K562 (cell line): ENCODE results near the gene COASY. TPM values are rescaled to one million over a fixed set of nuclear protein-coding genes. Genes with fewer than 3 reads are reported as not detected.

Experiments used
- ATAC-seq: fragments of 200-7000 bp; cut with Tn5 transposase; 3 replicates; pipeline ENCODE4 v1.9.1; 2020; ENCODE audit warnings: moderate library complexity
- BruUV-seq: library from RNA; stranded (reverse); fragments of 400-500 nt; replicated peaks from 2 replicates; lab custom pipeline; 2021; lab: Mats Ljungman, UMichigan
- CTCF ChIA-PET: fragments of 300-600 bp; formaldehyde crosslinking; extraction: SDS; loops from one replicate; lab custom pipeline; 2021; ENCODE audit warnings: low intra/inter-chr PET ratio; lab: Yijun Ruan, JAX
- POLR2A ChIA-PET: fragments of 300-600, 350-650 bp; sonication (Branson Sonifier 250); formaldehyde crosslinking; extraction: SDS; loops from one replicate; lab custom pipeline; 2021; ENCODE audit warnings: antibody characterized with exemption, inconsistent platforms; lab: Yijun Ruan, JAX
- DNase-seq, 4 experiments: peaks; one replicate each; pipeline versions ENCODE4 v3.0.0 to v3.0.0-alpha.2; 2011 to 2018; ENCODE audit warnings: low spot score in 3 of 4, mixed read lengths in 3 of 4; ENCODE audit errors: extremely low read depth in 1 of 4
- FAIRE-seq: peaks from 2 replicates; lab custom pipeline; 2011; peaks lifted over from hg19 to GRCh38; lab: Jason Lieb, UNC
- H2AFZ ChIP-seq: 2 replicates; pipeline ENCODE4 v1.6.0; 2011; ENCODE audit warnings: low read depth, low read length, control low read depth, inconsistent platforms
- H3K27ac ChIP-seq: fragments of 200-600 bp; 3 replicates; pipeline ENCODE4 v1.8.0; 2011; ENCODE audit warnings: low read depth, mild to moderate bottlenecking, control low read depth, inconsistent platforms, low read length, moderate library complexity, mixed read lengths; ENCODE audit errors: extremely low read depth
- H3K27me3 ChIP-seq, 2 experiments: fragments of 300-600 bp in 1 of 2; 2 replicates in 1 of 2; 3 replicates in 1 of 2; pipeline versions ENCODE4 v1.6.0 to v1.8.0; 2011; ENCODE audit warnings: inconsistent platforms in 2 of 2, low read length in 2 of 2, mild to moderate bottlenecking in 1 of 2, mixed read lengths in 1 of 2, moderate library complexity in 1 of 2; ENCODE audit not compliant: control insufficient read depth in 2 of 2, insufficient read depth in 2 of 2
- H3K36me3 ChIP-seq: fragments of 300-600 bp; 3 replicates; pipeline ENCODE4 v1.8.0; 2011; ENCODE audit warnings: mild to moderate bottlenecking, low read length, inconsistent platforms; ENCODE audit not compliant: control insufficient read depth, insufficient read depth
- H3K4me1 ChIP-seq, 2 experiments: fragments of 200-600 bp in 1 of 2; replicated peaks in 1 of 2; 2 replicates in 1 of 2; 3 replicates in 1 of 2; pipeline versions ENCODE4 v1.5.1 to v1.8.0; 2011; ENCODE audit warnings: inconsistent platforms in 2 of 2, low read length in 2 of 2, mild to moderate bottlenecking in 1 of 2, mixed read lengths in 1 of 2, moderate library complexity in 1 of 2; ENCODE audit not compliant: control insufficient read depth in 2 of 2, insufficient read depth in 2 of 2
- H3K4me2 ChIP-seq: 2 replicates; pipeline ENCODE4 v1.6.1; 2011; ENCODE audit warnings: low read length, control low read depth, inconsistent platforms, mixed read lengths; ENCODE audit not compliant: insufficient read depth
- H3K4me3 ChIP-seq: fragments of 200-600 bp; sonication (generic), shearing (Covaris generic); 2 replicates; pipeline ENCODE4 v1.5.1; 2016; ENCODE audit warnings: control low read depth, inconsistent platforms
- H3K79me2 ChIP-seq: fragments of 200-600 bp; 3 replicates; pipeline ENCODE4 v1.8.0; 2011; ENCODE audit warnings: low read length, inconsistent platforms; ENCODE audit not compliant: control insufficient read depth, insufficient read depth
- H3K9ac ChIP-seq, 2 experiments: 2 replicates each; pipeline versions ENCODE4 v1.6.0 to v1.6.1; 2011; ENCODE audit warnings: low read depth in 2 of 2, low read length in 2 of 2, control low read depth in 1 of 2, inconsistent platforms in 1 of 2, mild to moderate bottlenecking in 1 of 2, mixed read lengths in 1 of 2; ENCODE audit not compliant: insufficient read depth in 1 of 2
- H3K9me1 ChIP-seq: one replicate; pipeline ENCODE4 v1.6.0; 2011; ENCODE audit warnings: inconsistent platforms, mild to moderate bottlenecking, low read length, moderate library complexity; ENCODE audit not compliant: control insufficient read depth, insufficient read depth
- H3K9me3 ChIP-seq: replicated peaks from 2 replicates; pipeline ENCODE4 v1.5.1; 2011; ENCODE audit warnings: low read depth, low read length, inconsistent platforms; ENCODE audit not compliant: control insufficient read depth, insufficient read depth
- H4K20me1 ChIP-seq: replicated peaks from 2 replicates; pipeline ENCODE4 v1.6.1; 2011; ENCODE audit warnings: low read length, inconsistent platforms, mixed read lengths; ENCODE audit not compliant: control insufficient read depth, insufficient read depth
- ARID3A ChIP-seq: IDR thresholded peaks from 2 replicates; pipeline ENCODE4 v1.6.1; 2012; ENCODE audit warnings: low read depth, low read length, improper control_type of control experiment, borderline replicate concordance
- DPF2 ChIP-seq: fragments of 450-650 bp; IDR thresholded peaks from 2 replicates; pipeline ENCODE4 v1.6.1; 2016
- E2F1 ChIP-seq: sonication (generic); formaldehyde crosslinking; IDR thresholded peaks from 2 replicates; pipeline ENCODE4 v1.8.1; 2023; ENCODE audit warnings: mild to moderate bottlenecking, missing genetic modification reagents, moderate library complexity
- E2F6 ChIP-seq, 2 experiments: IDR thresholded peaks; 2 replicates each; pipeline ENCODE4 v1.6.1; 2011; ENCODE audit warnings: borderline replicate concordance in 1 of 2, control low read depth in 1 of 2, low read depth in 1 of 2, low read length in 1 of 2, mild to moderate bottlenecking in 1 of 2, mixed read lengths in 1 of 2, moderate library complexity in 1 of 2; ENCODE audit not compliant: insufficient read depth in 1 of 2, insufficient read length in 1 of 2, poor library complexity in 1 of 2, severe bottlenecking in 1 of 2; ENCODE audit errors: extremely low read depth in 1 of 2
- KAT7 ChIP-seq: sonication (generic); formaldehyde crosslinking; IDR thresholded peaks from 2 replicates; pipeline ENCODE4 v1.8.0; 2022; ENCODE audit warnings: missing genetic modification reagents, mild to moderate bottlenecking, borderline replicate concordance
- NFE2 ChIP-seq: IDR thresholded peaks from 2 replicates; pipeline ENCODE4 v1.6.1; 2014; ENCODE audit warnings: antibody characterized with exemption, low read depth
- NFIC ChIP-seq: fragments of 450-650 bp; IDR thresholded peaks from 2 replicates; pipeline ENCODE4 v1.6.1; 2017; ENCODE audit warnings: mild to moderate bottlenecking, inconsistent platforms
- RUNX1 ChIP-seq: sonication (generic); IDR thresholded peaks from 2 replicates; pipeline ENCODE4 v1.6.1; 2016; ENCODE audit warnings: antibody characterized with exemption, low read depth
- ZZZ3 ChIP-seq: fragments of 450-650 bp; IDR thresholded peaks from 2 replicates; pipeline ENCODE4 v1.6.1; 2016; ENCODE audit warnings: antibody characterized with exemption, mild to moderate bottlenecking, moderate library complexity
- WGBS: fragments of 100-300 bp; shearing (Covaris generic); methylation state at CpG from one replicate; pipeline ENCODE4 v1.1.6; 2016; ENCODE audit warnings: low coverage, mixed read lengths; ENCODE audit not compliant: insufficient coverage; ENCODE audit errors: missing lambda C conversion rate; 5-methylcytosine and 5-hydroxymethylcytosine counted together
- in situ Hi-C: fragments of 300-500 bp; cut with MboI; formaldehyde crosslinking; loops from 4 replicates; pipeline ENCODE4 v1.15.0; 2018; ENCODE audit warnings: inconsistent platforms, mixed read lengths
- intact Hi-C: fragments of 100-400 bp; cut with micrococcal nuclease; formaldehyde crosslinking; loops from 2 replicates; pipeline ENCODE4 v1.14.2; 2022
- polyA plus RNA-seq, 8 experiments: library from polyadenylated mRNA; depleted of rRNA in 4 of 8; stranded (reverse) in 5 of 8; unstranded in 3 of 8; fragments of >200 nt; fragmentation: Nextera tagmentation in 2 of 8; fragmentation: Illumina TruSeq in 1 of 8; extraction: Ambion mirVana in 2 of 8; extraction: Trizol in 1 of 8; gene quantifications; 2 replicates each; pipeline versions ENCODE4 v1.2.1 to v1.2.3, GENCODE V29; 2011 to 2014; ENCODE audit warnings: inconsistent platforms in 1 of 8, missing spikeins in 1 of 8
- total RNA-seq, 7 experiments: library from RNA; depleted of rRNA in 6 of 7; stranded (reverse); fragments of >200 nt in 6 of 7; fragmentation: Illumina TruSeq in 2 of 7; extraction: Trizol in 2 of 7; gene quantifications; 2 replicates each; pipeline versions ENCODE4 v1.2.1 to v1.2.3, GENCODE V29; 2011 to 2021; ENCODE audit warnings: low replicate concordance in 1 of 7

The COASY gene
- total and polyA plus RNA-seq, 9 of the 15 experiments (the other 6 are each of a cell fraction or from before 2014, with no cell fraction given), result 25.4 to 175 (median 62.3) TPM

GRCh38 chr17:42563543-42563942 is 1.6 kb downstream of the COASY start:
- ATAC-seq (no peak), DNase-seq (no peak)
- Histone ChIP-seq H3K27me3 (no peaks in the 10 kb centered on the region), H4K20me1 (no peaks in the 10 kb centered on the region), H3K4me1 (peaks cover 25 to 70% of the 10 kb centered on the region in 2 experiments), H2AFZ (no peak overlapping the region), H3K36me3 (peaks cover 45% of the 10 kb centered on the region), H3K4me3 (peak overlapping the region; percentile 74), H3K4me2 (peak overlapping the region; percentile 92), H3K27ac (peak overlapping the region; percentile 88)
- ChIA-PET POLR2A (interaction anchor here (2.7 to 8.3 kb wide), 2 partner anchors 10 to 14 kb away, joined by 7 to 58 read pairs; partner anchors contain the start of gene PSMC3IP), CTCF (no interaction called here)
- TF ChIP-seq ZZZ3, result no peak
- TF ChIP-seq NFIC, result peak; percentile 57
- 0 out of 2 replicates have a peak, but pooled peaks have one; percentile 9 for TF ChIP-seq KAT7 (CRISPR knock-in tag)
- TF ChIP-seq, all 486 proteins: peak for 2
- WGBS, result 32% methylated on average over 1 of the region's 1 CpG
- intact Hi-C loops (no loop called here), in situ Hi-C loops (no loop called here)
- peak overlapping the region; percentile 93 to 99 for H3K9ac ChIP-seq
- no TSS peak for BruUV-seq
- FAIRE-seq, result no peak
- peaks cover 49% of the 10 kb centered on the region for H3K79me2 ChIP-seq
- H3K9me3 ChIP-seq, result no peaks in the 10 kb centered on the region
- no peaks in the 10 kb centered on the region for H3K9me1 ChIP-seq

GRCh38 chr17:42563950-42564349 is 2.0 kb downstream of the COASY start:
- Histone ChIP-seq H3K9ac (peak overlapping the region; percentile 93 to 99), H4K20me1 (no peaks in the 10 kb centered on the region), H3K4me3 (peak overlapping the region; percentile 74; the same call in 1 of the 2 replicates), H3K4me1 (peaks cover 29 to 72% of the 10 kb centered on the region in 2 experiments), H3K9me3 (no peaks in the 10 kb centered on the region), H3K36me3 (peaks cover 49% of the 10 kb centered on the region), H3K27me3 (no peaks in the 10 kb centered on the region), H3K9me1 (no peaks in the 10 kb centered on the region), H2AFZ (no peak overlapping the region), H3K27ac (peak overlapping the region; percentile 88; the same call in 2 of the 3 replicates), H3K4me2 (peak overlapping the region; percentile 92), H3K79me2 (peaks cover 53% of the 10 kb centered on the region)
- FAIRE-seq (no peak), ATAC-seq (no peak), DNase-seq (no peak)
- in situ Hi-C loops, result no loop called here
- BruUV-seq, result no TSS peak
- POLR2A ChIA-PET, result interaction anchor here (1.2 to 8.3 kb wide), 3 partner anchors 10 to 23 kb away, joined by 4 to 58 read pairs (median 7); partner anchors contain the start of gene PSMC3IP
- 66% methylated on average over 9 of the region's 9 CpGs for WGBS
- intact Hi-C loops, result no loop called here
- CTCF ChIA-PET, result no interaction called here
- no peak for TF ChIP-seq E2F1
- TF ChIP-seq DPF2, result no peak
- TF ChIP-seq ARID3A, result no peak
- no peak for TF ChIP-seq RUNX1
- no peak for TF ChIP-seq E2F6 (IDR thresholded peaks at IDR 0.05; ENCODE audit: borderline replicate concordance in 1 of 2, extremely low read depth in 1 of 2, insufficient read depth in 1 of 2, insufficient read length in 1 of 2, low read depth in 1 of 2, low read length in 1 of 2, poor library complexity in 1 of 2, severe bottlenecking in 1 of 2)
- TF ChIP-seq NFE2, result no peak
